LoVo (cell line): Measurements from ENCODE around the gene SEMA4D.

ENCODE experiments used
- DNase-seq: peaks from one replicate; pipeline ENCODE4 v3.0.0-alpha.2; 2016; ENCODE audit warnings: low spot score

The SEMA4D gene

DNA sequence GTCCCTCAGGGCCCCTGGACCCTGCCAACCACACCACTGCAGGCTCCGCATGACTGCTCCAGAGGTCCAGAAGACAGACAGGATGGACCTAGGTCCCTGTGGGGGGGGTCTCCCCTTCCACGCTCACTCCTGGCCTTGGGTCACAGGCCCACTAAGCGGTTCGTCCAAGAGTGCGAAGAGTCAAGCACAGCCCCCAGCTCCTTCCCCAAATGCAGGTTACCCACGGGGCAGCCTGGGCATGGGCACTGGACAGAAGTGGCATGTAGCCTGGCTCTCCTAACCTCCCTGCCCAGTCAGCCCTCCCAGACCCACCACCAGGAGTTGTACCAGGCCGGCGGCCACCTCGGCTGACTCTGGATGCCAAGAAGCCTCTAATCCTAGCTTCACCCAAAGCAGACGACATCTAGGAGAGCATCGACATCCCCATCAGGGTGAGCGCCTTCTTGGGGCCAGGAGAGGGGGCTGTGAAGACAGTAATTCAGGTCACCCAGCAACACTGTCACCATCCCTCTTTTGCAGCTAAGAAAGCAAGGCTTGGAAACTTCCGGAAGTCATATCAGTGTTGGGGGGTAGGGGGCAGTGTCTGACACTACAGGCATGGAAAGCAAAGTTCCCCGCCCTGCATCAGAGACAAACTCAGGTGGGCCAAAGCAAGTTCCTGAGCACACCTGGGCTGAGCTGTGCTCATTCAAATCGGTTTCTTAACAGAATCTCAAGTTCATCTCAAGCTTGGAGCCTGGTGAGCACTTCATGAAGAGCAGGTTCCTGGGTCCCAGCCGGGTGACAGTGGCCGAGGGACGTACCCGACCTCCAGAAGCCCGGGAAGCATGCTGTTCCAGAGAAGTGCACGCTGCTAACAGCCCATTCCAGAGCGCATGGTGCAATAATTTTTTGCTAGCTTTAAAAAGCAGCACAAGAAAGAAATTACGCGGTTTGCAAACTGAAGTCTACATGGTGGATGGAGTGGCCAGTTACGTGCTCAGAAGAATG, 68.7 kb downstream of the SEMA4D start:
- DNase-seq = no peak

DNA sequence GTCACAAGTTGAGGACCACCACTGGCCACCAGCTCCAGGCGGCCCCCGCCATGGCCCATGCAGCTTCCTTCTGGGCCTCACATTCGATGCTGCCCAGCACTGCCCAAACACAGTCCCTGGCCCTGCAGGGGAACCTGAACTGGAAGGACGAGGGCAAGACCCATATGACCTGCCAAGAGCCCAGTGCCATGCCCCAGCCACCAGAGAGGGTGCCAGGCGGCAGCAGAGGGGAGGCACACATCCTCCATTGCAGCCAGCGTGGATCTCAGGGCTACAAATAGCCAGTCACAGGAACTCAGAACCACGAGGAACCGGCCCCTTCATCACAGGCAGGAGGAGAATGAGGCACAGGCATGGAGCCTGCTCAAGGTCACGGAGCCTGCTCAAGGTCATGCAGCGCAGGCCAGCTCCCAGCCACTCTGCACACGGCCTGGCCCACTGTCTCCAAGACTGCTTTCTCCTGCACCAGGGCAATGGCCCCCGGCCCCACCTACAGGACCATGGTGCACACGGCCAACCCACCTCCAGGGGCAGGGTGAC, 69.6 kb downstream of the SEMA4D start:
- DNase-seq = no peak

DNA sequence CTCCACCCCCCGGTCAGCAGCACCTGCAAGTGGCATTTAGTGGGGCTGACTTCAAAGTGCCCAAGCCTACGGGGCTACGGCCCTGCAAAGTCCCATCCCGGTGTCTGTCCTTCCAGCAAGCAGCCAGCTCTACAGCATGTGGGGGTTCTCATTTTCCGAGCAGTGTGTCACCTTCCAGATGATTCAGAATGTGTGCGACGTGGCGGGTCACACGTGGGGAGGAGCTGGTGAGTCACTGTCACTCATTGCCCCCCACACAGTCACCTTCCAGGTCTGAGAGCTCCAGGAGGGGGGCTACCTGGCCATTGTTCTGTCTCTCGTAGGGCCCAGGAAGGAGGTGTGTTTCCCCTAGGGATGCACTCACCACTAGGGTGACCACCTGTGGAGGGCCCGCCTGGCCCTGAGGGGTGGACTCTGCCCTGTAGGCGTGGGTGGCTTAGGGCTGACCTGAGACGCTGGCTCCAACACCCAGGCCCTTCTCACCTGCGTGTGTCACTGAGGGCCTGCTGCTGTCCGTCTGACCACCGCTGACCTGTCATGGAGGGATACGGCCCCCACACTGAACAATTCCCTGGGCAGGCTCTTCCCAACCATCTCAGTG, 70.2 kb downstream of the SEMA4D start:
- DNase-seq = no peak

DNA sequence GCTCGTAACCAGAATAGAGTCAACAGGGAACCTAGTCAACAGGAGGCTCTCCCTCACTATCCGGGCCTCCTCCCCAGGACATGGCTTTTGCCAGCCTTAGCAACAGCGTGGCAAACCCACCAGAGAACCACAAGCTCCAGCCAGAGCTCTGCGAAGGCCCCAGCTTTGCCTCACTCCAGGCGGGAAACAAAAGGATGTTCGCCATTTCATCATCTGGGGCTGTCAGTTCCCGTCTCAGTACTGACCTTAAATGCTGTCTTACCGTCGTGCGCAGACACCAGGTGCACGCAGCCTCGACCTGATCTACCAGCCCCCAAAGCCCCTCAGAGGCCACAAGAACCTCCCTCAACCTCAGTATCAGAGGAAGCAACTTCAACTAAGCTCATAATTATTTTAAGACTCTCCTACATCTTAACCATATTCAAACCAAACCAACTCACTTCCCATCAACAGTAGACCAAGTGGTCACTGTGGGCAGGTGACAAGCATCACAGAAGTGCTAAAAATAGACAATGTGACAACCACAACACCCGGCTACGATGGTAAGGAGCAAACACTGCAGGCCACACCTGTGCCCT, 71.4 kb downstream of the SEMA4D start:
- no peak for DNase-seq

DNA sequence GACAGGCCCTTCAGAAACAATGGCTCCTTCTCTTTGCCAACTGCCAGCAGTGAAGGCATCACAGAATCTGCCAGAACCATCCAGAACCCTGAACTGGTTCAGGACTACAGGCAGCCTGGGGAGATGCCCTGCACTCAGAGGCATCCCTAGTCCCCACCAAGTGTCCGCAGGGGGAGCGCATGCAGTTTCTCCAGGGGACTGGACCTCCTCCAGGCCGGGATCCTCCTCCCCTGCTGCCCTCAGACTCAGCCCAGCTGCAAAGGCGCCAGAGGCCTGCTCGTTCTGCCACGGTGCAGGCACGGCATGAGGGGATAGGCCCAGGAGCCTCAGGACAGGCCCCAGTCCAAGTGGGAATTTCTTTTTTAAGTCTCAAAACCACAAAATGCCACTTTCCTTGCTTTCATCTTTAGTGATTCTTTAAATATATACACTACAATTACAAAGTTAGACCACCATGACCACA, 72.0 kb downstream of the SEMA4D start:
- DNase-seq = no peak

DNA sequence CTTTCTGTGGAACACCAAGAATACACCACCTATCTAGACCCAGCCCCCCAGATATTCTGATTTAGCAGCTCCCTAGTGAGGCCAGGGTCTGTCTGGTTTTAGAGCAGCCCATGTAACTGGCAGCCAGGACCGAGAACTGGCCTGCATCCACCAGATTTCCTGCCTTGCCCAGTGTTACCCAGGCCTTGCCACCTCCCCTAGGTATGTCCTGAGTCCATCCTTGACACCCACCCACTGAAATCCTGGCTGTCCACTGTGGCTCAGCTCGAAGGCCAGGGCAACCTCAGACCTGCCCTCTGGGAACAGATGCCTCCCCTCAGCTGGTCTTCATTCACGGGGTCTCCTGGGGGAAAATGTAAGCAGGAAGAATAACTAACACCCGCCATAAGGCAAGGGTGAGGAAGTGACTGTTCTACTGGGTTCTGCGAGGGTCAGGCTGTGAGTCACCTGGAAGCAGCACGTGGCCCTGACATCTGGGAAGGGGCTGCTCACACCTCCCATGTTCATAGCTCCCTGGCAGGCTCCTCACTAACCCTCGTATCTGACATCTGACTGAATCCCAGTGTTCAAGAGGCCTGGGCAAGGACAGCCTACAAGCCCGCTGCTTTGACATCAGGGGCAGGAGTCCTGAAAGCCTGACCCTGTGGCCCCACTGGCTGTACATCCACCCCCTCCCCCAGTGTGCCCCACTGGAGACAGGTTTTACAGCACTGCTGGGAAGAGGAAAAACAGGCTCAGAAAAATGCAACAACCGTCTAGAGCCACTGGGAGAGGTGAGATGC, 72.7 kb downstream of the SEMA4D start:
- DNase-seq = no peak

DNA sequence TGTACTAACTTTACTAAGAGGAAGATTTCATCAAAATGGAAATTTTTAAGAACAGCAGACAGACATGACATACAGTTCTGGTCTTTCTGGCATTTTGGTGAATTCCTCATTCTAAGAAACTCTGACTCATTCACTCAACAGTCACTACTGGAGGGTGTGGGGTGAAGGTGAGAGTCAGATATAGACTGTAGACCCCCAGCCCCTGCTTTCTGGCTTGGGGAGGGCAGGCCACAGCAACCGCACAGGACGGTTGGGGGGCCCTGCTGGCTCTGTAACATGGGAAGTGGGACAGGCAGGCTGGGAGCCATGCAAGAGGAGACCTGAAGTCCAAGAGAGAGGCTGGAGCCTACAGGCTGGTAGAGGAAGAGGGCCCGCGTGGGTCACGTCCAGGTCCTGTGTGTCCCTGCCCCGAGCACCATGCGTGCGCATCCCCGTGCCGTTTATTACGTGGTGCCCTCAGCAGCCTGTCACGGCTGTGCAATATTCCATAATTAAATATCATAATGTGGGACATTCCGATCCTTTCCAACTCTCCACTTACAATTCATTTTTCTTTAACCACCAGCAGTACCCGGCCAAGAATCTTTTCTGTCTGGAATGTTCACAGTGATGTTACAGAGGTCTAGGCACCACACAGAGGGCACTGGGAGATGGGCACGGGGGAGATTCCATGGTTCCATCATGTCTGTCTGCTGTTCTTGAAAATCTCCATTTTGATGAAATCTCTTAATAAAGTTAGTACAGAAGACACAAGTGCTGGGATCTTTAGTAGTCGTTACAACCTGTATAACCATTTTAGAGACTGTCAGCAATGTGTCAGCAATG, 75.5 kb downstream of the SEMA4D start:
- no peak for DNase-seq

DNA sequence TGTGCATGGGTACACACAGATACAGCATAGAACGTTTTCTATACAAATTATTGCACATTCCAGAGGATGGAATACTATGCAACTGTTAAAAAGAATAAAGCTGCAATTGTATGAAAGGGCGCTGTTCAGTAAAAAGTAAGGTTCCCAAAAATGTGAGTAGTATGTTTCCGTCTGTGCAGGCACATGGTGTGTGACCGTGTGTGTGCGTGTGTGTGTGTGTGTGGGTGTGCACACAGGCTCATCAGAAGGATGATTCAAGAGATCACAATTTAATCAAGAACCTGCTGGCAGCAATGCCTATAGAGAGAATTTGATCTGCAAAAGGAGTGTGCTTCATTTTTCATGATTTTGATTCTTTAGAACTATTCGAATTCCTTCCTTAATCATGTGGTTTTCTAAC, 76.3 kb downstream of the SEMA4D start:
- no peak for DNase-seq

DNA sequence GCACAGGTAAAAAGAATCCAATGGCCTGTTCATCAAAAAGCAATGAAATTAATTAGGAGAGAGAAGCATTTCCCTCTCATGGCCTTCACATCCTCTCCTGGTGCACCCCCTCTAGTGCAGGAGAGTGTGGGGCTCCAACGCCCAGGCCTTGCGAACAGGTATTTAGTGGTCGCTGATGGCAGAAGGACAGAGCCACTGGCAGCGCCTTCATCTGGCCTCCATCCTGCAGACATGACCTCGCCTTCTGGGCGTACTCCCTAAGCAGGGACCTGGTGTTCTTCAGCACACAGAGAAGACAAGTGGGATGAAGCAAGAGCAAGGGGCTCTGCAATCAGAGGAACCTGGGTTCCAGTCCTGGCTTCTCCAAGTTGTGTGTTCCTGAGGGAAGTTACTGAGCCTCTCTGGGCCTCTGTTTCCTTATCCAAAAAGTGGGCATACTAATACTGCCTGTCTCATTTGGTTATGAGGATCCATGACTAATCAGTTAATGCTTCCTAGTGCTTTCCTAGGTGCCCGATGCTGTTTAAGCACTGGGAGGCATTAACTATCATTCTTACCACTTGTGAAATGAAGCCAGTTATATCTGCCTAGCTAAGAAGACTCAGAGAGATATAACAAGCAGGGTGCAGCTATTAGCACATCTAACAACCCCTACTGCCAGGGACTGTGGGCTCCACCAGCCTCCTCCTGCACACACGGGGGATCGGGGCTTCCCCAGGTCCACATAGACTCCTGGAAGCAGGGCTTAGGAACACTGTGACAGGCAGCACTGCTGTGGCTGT, 77.3 kb downstream of the SEMA4D start:
- no peak for DNase-seq

DNA sequence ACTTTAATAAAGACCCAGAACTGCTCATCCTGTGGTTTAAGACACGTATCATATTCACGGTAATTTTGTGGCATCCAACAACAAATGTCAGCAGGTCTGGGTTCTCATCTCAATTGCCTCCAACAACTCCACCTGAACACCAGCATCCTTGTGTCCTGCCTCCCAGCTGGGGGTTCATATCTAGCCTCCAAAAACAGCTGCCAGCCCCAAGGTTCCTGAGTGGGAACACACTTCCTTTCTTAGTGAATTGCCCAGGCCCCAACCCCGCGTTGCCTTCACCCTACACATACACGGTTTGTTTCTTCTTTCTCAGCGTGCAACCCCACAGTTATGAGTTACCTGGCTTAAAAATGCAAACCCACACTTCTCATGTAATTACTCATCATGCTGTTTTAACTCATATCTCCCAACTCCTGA, 77.9 kb downstream of the SEMA4D start:
- DNase-seq = no peak

DNA sequence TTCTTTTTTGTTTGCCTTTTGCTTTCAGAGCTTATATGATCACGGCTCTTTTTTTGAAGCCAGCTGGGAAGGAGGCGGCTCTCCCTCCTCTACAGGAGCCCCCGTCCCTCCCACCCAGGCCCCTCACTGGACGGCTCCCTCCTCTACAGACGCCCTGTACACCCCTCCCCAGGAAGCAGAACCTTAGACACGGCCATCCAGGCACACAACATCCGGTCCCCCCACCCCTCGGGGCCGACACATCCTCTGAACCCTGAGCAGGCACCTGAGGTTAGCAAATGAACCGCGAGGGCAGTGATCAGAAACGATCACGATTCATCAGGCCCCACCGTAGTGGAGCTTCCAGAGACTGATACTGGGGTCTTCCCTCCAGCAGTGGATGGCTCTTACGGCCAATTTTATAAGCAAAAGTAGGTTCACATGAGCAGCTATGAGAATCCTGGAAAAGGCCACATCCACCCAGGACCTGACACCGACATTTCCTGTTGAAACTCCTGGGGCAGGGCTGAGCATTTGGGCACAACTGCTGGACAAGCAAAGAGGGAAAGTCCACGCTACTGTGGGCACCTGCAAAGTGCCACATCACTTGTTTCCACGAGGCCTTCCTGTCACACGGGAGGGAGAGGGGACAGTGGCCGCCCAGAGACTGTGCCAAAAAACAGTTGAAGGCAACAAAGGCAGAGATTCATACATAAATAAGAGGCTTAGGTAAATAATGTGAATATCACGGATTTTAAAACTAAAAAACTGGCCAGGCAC, 78.9 kb downstream of the SEMA4D start:
- no peak for DNase-seq

DNA sequence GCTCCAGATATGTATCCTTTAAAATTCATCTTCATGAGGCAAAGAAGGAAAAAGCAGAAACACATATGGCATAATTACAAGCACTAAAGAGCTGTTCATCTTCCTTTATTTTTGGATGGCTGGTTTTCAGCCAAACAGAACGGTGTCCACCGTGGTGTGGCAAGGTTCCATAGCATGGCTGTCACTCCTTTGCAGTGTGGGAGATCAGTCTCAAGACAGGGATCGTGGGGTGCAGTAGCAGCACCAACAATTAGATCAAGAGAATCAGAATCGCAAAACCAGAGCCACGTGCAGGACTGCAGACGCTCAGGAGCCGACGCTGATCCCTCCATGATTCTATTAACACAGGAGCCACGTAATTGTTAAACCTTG, 79.5 kb downstream of the SEMA4D start:
- no peak for DNase-seq

DNA sequence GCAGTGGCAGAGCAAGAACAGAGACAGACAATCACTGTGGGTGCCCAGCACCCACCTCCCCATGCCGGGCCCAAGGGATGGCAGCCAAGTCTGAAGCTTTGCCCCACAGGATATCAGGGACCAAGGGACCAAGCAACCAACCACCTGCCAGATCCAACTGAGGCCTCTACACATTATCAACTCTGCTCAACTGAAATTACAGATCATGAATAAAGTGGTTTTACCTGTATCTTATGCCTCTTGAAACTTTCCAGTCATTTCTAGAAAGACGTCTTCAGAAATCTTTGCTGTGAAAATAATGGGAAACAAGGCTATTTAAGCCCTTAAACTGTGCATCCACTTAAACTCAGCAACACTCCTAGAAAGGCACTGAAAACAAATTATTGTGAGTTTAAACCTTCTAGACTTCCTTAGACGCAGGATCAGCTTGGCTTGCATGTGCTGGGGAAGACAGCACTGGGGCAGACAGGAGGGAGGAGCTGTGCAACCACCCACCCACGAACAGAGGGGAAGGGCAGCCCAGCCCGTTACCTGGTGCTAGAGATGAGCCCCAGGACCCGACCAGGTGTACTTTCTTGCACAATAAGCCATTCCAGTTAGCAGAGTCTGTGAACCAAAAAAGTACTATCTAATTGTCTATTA, 80.0 kb downstream of the SEMA4D start:
- no peak for DNase-seq

DNA sequence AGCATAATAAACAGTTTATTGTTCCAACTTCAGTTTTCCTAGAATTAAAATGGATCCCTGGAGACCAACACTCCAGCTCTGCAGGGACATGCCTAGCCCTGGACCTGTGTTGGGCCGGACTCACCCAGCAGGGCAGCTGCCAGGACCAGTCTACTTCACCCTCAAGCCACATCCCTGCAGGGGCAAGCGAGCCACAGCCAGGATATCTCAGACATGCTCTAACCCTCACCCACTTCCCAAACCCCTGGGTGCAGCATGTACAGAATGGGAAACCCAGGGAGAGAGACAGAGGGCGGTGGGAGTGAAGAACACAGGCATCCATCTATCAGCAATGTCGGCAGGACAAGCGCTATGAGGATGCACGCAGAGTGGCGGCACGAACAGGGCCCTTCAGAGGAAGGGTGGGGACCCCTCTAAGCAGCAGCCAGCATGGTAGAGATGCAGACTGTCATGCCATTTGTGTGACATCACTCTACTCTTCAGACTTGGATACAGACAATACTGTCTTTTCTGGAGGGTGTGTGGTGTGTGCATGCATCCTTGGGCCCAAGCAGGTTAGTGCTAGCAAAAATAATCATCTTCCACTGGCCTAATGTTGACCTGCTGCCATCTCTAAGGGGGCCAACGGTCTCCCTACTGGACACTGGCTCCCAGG, 83.1 kb downstream of the SEMA4D start:
- no peak for DNase-seq

DNA sequence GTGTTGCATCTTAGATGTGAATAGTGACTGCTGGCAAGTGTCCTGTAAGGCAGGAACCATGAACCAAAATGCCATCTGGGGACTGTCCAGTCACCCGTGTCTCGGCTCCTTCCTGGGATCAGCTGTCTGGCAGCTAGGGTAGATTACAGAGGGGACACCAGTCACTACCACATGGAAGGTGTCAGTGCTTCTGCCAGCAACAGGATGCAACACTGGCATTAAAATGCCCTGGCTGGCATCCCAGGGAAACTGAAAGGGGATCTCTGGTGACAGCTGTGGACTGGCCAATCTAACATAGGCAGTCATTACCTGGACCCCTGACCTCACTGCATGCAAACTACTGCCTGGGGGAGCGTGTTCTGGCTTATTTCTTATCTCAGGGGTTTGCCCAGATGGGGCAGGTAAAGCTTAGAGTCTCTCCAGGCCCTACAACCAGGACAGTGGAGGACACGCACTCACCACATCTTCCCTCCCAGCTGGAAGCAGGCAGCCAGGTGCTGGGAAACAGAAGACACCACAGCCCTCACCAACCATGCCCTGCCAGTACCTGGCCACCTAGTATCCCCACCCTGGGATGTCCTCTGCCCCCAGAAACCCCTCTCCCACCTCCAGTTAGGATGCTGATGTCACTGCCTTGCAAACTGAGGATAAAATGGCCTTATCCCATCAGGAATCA, 83.8 kb downstream of the SEMA4D start:
- DNase-seq = no peak

DNA sequence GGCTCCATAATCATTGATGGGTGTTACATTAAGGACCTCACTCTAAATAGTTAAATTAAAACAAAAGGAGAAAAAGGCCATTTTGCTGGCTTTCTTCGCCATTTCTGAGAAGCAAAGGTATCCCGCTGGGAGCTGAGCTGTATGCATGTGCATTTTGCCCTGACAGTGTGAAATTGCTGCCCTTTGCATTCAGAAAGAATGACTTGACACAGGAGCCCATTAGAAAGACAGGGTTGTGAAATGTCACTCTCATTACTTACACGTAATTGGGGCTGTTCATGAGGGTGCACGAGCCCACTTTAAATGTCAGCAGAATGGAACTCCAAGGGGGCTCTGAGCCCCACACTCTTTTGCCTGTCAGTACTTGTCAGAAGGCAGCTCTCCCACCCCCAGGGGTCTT, 85.0 kb downstream of the SEMA4D start:
- DNase-seq = no peak

DNA sequence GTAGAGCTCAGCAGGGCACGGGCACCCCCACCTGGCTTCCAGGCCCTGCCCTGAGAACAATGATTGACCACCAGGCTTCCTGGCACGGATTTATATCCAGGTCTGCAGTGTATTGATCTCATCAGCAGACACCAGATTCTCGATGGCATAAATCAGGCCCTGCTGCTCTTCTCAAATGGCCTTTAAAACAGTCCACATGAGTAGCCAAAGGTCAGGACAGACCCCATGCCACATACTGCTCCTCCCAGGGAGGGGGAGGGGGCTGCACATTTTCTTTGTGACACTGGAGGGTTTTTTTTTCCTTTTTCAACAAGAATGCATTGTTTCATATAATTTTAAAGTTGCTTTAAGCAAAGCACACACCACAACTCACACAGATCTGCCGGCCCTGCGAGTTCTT, 85.4 kb downstream of the SEMA4D start:
- DNase-seq = no peak

DNA sequence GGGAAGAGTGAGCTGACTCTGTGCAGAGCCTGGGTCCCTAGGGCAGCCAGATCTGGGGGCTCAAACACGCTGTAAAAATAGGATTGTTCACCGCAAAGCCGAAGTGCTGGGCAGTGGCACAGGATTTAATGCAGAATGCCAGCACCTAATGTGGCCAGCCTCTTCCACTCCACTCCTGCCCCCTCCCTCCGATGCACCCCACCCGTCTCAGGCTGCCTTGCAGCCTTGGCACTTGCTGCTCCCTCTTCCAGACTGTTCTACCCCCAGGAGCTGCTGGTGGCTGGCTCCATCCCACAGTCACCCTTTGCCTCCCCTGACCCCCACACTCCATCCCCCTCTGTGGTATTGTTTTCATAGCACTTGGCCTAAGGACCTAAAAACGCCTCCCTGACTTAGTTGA, 86.2 kb downstream of the SEMA4D start:
- no peak for DNase-seq
